ENCODE results near the gene OR6C76.
"Not testable (repeated sequence)": the region's sequence is repeated elsewhere in the genome, so short reads cannot be mapped to it uniquely, and the experiment has no call there.

Gene OR6C76
- 0 to 0.31 reads per million in 2 donors for total RNA-seq

- no peak for DNase-seq
These were observed at the start of gene OR6C76 for GRCh38 chr12:55425954-55426353. TSS of gene OR6C76 (plus strand) at chr12:55426254. CDS start at chr12:55426254, 0 bp downstream.

- DNase-seq, result no peak
These were observed 40.2 kb upstream of the OR6C76 start for GRCh38 chr12:55385891-55386290.

GRCh38 chr12:55392032-55392795 lies 33.8 kb upstream of the OR6C76 start:
- no peak for DNase-seq

GRCh38 chr12:55396326-55396725 lies 29.7 kb upstream of the OR6C76 start:
- no peak for DNase-seq

- no peak for DNase-seq
These were observed 25.8 kb upstream of the OR6C76 start, which contains the start of gene OR6C65 for GRCh38 chr12:55400229-55400628. TSS of gene OR6C65 (plus strand) at chr12:55400529. CDS start at chr12:55400529, 0 bp downstream.

- DNase-seq, result no peak
These were observed 18.2 kb upstream of the OR6C76 start for GRCh38 chr12:55407866-55408265.

GRCh38 chr12:55409133-55409532 lies 16.9 kb upstream of the OR6C76 start:
- DNase-seq, result not testable (repeated sequence)

GRCh38 chr12:55412138-55412537 lies 13.9 kb upstream of the OR6C76 start:
- not testable (repeated sequence) for DNase-seq

- not testable (repeated sequence) for DNase-seq
These were observed 12.3 kb upstream of the OR6C76 start for GRCh38 chr12:55413498-55414388.

GRCh38 chr12:55414396-55414823 lies 11.6 kb upstream of the OR6C76 start:
- not testable (repeated sequence) for DNase-seq

- not testable (repeated sequence) for DNase-seq
These were observed 11.2 kb upstream of the OR6C76 start for GRCh38 chr12:55414889-55415288.

- no peak for DNase-seq
These were observed 9.1 kb upstream of the OR6C76 start for GRCh38 chr12:55416961-55417360.

- DNase-seq, result no peak
These were observed 5.6 kb upstream of the OR6C76 start for GRCh38 chr12:55420307-55420962.

- DNase-seq, result no peak
These were observed 2.5 kb downstream of the OR6C76 start for GRCh38 chr12:55428331-55429243.

GRCh38 chr12:55441233-55441632 lies 15.2 kb downstream of the OR6C76 start:
- not testable (repeated sequence) for DNase-seq

GRCh38 chr12:55443776-55444175 lies 17.7 kb downstream of the OR6C76 start, which contains the start of gene OR6C2:
TSS of gene OR6C2 (plus strand) at chr12:55444076. CDS start at chr12:55452214, 8,138 bp downstream.
- DNase-seq, result no peak

- DNase-seq, result no peak
These were observed 19.3 kb downstream of the OR6C76 start for GRCh38 chr12:55445357-55445756.

GRCh38 chr12:55446326-55446725 lies 20.3 kb downstream of the OR6C76 start:
- no peak for DNase-seq

- DNase-seq, result no peak
These were observed 22.8 kb downstream of the OR6C76 start for GRCh38 chr12:55448825-55449224.

- DNase-seq, result not testable (repeated sequence)
These were observed 38.9 kb downstream of the OR6C76 start for GRCh38 chr12:55464926-55465325.

- no peak for DNase-seq
These were observed 41.8 kb downstream of the OR6C76 start for GRCh38 chr12:55467836-55468235.

- DNase-seq, result no peak
These were observed 43.2 kb downstream of the OR6C76 start for GRCh38 chr12:55469291-55469690.
